Hypothalamus (tissue), 51 donors: ENCODE results near the gene KPNA5.
"Not testable (repeated sequence)": the region's sequence is repeated elsewhere in the genome, so short reads cannot be mapped to it uniquely, and the experiment has no call there.

Source experiments
- DNase-seq, 51 donors: peaks; one replicate each; lab custom pipeline; 2025; lab: John Stamatoyannopoulos, UW

KPNA5 gene

DNA sequence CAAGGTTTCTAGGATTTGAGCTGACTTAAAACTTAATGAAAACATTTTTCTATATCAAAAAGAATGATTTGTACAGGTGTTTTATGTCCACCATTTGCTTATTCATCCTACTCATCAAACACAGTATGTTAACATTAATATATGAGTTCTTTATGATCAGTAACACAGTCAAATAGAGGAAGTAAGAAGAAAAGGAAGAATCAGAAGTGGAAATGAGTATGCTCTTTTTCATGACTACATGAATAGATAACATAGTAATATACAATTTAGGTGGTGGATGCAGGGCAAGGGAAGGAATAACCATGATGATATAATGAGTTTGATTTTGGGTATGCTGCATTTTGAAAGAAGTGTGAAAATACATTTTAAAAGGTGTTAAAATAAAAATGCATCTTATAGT, 16.5 kb downstream of the KPNA5 start:
- no peak for DNase-seq

DNA sequence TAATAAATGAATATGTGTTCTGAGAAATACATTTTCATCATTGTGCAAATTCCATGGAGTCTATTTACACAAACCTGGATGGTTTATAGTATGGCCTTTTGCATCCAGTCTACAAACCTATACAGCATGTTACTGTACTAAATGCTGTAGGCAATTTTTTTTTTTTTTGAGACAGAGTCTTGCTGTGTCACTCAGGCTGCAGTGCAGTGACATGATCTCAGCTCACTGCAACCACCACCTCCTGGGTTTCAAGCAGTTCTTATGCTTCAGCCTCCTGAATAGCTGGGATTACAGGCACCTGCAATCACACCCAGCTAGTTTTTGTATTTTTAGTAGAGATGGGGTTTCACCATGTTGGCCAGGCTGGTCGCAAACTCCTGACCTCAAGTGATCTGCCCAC, 22.9 kb downstream of the KPNA5 start:
- not testable (repeated sequence) for DNase-seq

- no peak for DNase-seq
These were observed 24.9 kb downstream of the KPNA5 start for GRCh38 chr6:116705917-116706316.

DNA sequence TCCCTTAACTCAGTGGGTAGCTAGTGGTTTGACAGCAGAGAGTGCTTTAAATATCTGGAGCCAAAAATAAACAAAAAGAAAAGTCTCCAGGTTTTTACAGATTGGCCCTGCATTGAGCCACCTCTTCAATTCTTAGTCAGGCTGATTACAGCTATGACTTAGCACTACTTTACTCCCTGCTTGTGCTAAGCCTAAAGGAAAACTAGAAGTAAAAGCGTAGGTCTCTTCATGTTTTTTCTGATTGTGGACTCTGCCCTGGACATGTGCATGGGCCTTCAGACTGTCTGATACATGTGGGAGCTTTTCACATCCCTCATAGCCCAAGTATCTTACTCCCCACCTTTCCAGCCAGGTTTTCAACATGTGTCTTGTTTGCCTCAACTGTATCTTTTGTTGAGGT, 33.3 kb downstream of the KPNA5 start:
- no peak for DNase-seq

DNA sequence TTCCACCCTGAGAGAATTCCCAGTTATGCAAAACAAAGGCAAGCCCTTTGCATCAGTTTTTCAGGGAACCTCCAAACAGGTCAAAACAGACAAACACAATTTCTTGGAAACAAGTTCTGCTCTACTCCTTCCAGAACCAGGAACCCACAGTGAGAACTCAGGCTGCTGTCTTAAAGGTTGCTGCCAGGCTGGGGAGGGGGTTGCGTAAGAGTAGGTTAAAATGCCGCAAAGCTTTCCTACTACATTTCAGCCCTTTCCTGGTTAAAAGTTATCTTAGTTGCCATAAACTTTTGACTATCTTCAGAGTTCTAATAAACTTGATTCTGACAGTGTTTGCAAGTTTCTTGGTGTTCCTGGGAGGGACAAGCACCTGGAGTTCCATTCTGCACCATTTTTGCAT, 33.8 kb downstream of the KPNA5 start:
- DNase-seq: no peak

DNA sequence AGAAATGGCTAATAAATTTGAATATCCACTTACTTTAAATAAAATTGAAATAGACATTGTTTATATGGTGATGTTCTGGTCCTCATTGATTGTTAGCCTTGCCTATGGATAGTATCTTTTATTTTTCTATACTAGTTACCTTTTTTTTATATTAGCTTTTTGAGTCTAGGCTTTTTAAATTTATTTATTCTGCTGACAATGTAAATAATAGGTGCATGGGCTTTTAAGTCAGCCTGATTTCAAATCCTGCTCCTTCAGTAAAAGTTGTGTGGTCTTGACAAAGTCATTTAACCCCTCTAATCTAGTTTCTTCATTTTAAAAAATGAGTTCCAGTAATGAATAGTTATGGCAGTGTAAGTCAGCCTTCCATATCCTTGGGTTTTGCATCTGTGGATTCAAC, 45.9 kb downstream of the KPNA5 start:
- DNase-seq: no peak

- no peak for DNase-seq
These were observed 49.5 kb downstream of the KPNA5 start for GRCh38 chr6:116730513-116730912.

- DNase-seq: no peak
These were observed 56.0 kb downstream of the KPNA5 start for GRCh38 chr6:116737004-116737403.

DNA sequence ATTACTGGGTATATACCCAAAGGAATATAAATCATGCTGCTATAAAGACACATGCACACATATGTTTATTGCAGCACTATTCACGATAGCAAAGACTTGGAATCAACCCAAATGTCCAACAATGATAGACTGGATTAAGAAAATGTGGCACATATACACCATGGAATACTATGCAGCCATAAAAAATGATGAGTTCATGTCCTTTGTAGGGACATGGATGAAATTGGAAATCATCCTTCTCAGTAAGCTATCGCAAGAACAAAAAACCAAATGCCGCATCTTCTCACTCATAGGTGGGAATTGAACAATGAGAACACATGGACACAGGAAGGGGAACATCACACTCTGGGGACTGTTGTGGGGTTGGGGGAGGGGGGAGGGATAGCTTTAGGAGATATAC, 59.5 kb downstream of the KPNA5 start:
- not testable (repeated sequence) for DNase-seq

- no peak for DNase-seq
These were observed 60.6 kb downstream of the KPNA5 start for GRCh38 chr6:116741571-116741970.

GRCh38 chr6:116745176-116745575, 64.2 kb downstream of the KPNA5 start:
- DNase-seq: no peak

DNA sequence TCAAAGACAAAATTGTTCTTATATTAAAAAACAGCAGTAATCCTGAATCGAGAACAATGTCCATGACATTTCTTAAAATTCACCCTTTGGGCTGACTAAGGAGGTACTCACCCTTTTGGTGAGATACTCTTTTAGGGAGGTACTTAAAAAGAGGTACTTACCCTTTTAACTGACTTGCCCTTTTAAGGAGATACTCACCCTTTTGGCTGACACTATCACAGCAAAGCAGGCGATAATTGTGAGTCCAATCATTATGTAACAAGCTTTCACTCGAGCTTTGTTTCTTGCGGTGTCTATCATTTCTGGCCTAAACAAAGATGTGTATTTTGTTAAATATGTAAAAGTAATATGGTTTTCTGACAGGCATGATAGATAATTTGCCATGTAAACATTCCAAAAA, 80.8 kb downstream of the KPNA5 start:
- DNase-seq: no peak

DNA sequence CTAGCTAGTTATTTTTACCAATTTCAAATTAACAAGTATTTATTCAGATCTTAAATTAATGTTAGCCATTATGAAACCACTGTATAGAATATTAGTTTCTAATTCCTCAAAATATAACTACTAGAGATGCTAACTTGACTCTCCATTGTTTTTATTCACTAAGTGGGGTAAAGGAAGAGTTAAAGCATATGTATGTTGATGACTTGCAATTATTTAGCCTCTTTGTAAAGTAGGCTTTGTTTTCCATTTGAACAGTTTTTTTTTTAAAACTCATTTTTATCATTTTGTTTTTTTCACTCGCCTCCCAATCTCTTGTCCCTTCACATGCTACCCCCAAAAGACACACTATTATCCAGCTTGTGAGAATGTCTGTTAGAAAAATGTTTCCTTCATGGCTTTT, 81.2 kb downstream of the KPNA5 start:
- DNase-seq: no peak

DNA sequence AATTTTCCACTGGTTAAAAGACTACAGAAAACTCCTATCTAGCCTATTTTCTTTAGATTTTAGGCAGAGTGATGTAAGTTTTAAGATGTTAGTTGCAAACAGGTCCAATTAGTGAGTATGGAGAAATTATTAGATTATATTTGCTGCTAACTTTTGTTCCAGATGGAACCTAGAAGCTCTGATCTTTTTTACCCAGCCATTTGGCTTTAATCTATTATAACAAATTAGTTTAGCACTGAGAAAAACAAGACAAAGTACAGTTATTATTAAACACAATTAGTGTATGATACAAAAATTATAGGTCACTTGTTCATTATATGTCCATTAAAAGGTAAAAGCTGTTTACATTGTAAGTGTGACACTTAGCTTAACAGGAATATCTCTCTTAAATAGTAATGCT, 82.0 kb downstream of the KPNA5 start:
- DNase-seq: no peak

DNA sequence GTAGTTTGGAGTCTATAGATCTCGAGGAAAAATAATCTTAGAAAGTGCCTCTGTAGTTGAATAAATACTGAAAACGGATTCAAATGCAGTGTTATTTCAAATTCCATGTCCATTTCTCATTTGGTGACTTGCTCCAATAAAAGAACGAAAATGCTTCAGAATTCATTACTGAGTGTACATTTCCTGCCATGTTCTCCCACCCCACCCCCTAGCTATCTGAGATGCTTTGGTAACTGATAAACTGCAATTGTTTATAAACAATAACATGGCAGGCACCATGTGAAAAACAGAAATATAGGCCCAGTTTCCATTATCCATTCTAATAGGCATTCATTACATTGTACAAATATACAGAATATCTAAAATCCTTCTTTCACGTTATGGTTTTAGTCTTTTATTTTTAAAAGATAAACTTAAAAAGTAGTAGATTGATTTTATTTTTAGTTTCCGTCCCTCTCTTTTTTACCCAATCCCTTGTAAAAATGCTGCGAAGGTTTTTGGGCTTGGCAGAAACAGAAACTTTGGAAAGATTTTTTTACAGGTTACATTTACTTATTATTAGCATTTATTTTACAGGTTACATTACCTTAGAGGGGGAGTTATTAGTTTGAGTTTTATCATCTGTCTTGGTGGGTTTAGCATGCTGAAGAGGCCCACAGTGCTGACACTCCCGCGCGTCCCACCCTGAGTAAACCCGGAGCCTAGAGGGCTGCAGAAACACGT, 83.1 kb downstream of the KPNA5 start:
- DNase-seq: no peak

- DNase-seq: peak in 5 of 51 donors; percentile 2 to 20 (median 4)
These were observed 83.6 kb downstream of the KPNA5 start for GRCh38 chr6:116764629-116764960.

- DNase-seq: peak in 6 of 51 donors; percentile 1 to 20 (median 7)
These were observed 84.2 kb downstream of the KPNA5 start, which contains the start of gene FAM162B for GRCh38 chr6:116764961-116765841. Gene FAM162B (minus strand): TSS chr6:116765719. CDS start chr6:116765576, 143 bp downstream.

DNA sequence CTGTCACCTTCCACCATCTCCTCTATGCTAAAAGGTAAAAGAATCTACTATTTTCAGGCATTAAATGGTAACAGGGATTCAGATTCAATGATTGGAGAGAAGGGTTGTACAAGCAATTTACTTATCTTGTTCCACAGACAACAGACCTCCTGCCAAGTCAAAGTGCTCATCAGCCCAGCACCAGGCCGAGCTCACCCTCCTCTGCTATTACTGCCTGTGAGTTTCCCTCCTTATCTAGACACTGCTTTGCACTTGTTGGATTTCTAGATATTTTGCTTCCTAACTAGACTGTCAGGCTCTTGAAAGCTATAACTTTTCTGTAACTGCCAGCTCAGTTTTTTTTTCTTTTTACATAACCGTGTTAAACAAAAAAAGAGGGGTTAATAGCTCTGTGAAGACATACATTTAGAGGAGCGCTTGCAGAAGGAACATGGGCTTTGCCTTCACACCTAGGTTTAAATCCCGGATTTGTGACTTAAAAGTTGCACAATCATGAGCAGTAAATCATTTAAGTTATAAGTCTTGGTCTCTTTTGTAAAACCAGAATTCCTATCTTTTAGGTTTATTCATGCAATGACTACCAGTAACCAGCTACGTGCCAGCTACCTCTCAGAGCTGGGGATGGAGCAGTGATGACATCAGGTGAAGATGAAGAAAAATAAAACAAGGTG, 85.6 kb downstream of the KPNA5 start:
- no peak for DNase-seq

- DNase-seq: no peak
These were observed 86.7 kb downstream of the KPNA5 start for GRCh38 chr6:116767715-116768114.

GRCh38 chr6:116772450-116772849, 91.4 kb downstream of the KPNA5 start:
- DNase-seq: no peak

DNA sequence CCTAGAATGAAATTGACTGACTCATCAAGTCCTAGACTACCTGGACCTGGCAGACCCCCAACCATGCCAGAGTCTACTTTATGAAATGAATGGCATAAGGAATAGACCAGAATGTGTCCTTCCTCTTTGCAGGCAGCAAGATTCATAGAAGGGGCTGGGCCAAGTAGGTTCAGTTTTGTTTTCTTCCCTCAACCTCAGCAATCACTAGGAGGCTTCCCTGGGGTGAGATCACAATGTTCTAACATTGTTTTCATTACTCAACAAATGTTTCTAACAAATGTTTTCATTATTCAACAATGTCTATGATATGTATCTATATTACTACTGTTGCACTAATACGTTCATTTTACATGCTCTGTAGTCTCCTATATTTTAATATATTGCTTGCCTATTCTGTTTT, 92.9 kb downstream of the KPNA5 start:
- no peak for DNase-seq
